ENCODE results near the gene EEPD1. TPM values are rescaled to one million over a fixed set of nuclear protein-coding genes. Genes with fewer than 3 reads are reported as not detected.

Gene EEPD1
- total and polyA plus RNA-seq, 11 donors, result 3.7 to 12.2 (median 7.7) TPM

- intact Hi-C loops (cut with DNase I), result no loop called here
- 93 to 96% (median 94%) methylated on average over 1 of the region's 1 CpG for WGBS, 4 donors
These were observed 38.7 kb upstream of the EEPD1 start for GRCh38 chr7:36114355-36114754.

GRCh38 chr7:36115448-36116321 lies 37.4 kb upstream of the EEPD1 start:
- 33 to 47% (median 37%) methylated on average over 8 to 9 of the region's 9 CpGs for WGBS, 4 donors
- Histone ChIP-seq H3K27ac (peak overlapping the region in 8 of 12 donors; percentile 3 to 60 (median 48)), H3K4me1 (peaks cover 0 to 55% (median 28%) of the 10 kb centered on the region in 12 donors), H3K36me3 (no peaks in the 10 kb centered on the region), H3K27me3 (no peaks in the 10 kb centered on the region), H3K9me3 (no peaks in the 10 kb centered on the region), H3K4me3 (no peak overlapping the region)
- TF ChIP-seq POLR2A (IDR thresholded peaks at IDR 0.05) (no peak), CTCF (IDR thresholded peaks at IDR 0.05) (no peak)
- ATAC-seq (peak; percentile 47 to 83 (median 62)), DNase-seq (peak; percentile 49 to 86 (median 63))
- intact Hi-C loops (cut with DNase I), result loop anchor here in 2 of 10 donors (5.0 kb wide), 2 partner anchors 68 to 123 kb away; no protein-coding TSS in a partner anchor

More at GRCh38 chr7:36114355-36114754, 38.7 kb upstream of the EEPD1 start:
- Histone ChIP-seq H3K4me3 (no peak overlapping the region), H3K36me3 (no peaks in the 10 kb centered on the region), H3K27me3 (no peaks in the 10 kb centered on the region), H3K9me3 (no peaks in the 10 kb centered on the region), H3K4me1 (peaks cover 0 to 42% (median 24%) of the 10 kb centered on the region in 12 donors), H3K27ac (no peak overlapping the region)
- DNase-seq, result no peak
- no peak for ATAC-seq
- no peak for TF ChIP-seq CTCF (IDR thresholded peaks at IDR 0.05)
- no peak for TF ChIP-seq POLR2A (IDR thresholded peaks at IDR 0.05)

- peaks cover 0 to 55% (median 28%) of the 10 kb centered on the region in 12 donors for H3K4me1 ChIP-seq
- H3K27ac ChIP-seq, result peak overlapping the region in 8 of 12 donors; percentile 3 to 60 (median 20)
- H3K27me3 ChIP-seq, result no peaks in the 10 kb centered on the region
- H3K36me3 ChIP-seq, result no peaks in the 10 kb centered on the region
- no peak for TF ChIP-seq POLR2A (IDR thresholded peaks at IDR 0.05)
- TF ChIP-seq CTCF (IDR thresholded peaks at IDR 0.05), result no peak
- no peaks in the 10 kb centered on the region for H3K9me3 ChIP-seq
- intact Hi-C loops (cut with DNase I), result loop anchor here in 2 of 10 donors (5.0 kb wide), 2 partner anchors 69 to 124 kb away; no protein-coding TSS in a partner anchor
- no peak overlapping the region for H3K4me3 ChIP-seq
- 54 to 62% (median 59%) methylated on average over 5 of the region's 5 CpGs for WGBS, 4 donors
- no peak for ATAC-seq
- DNase-seq, result no peak
These were observed 36.5 kb upstream of the EEPD1 start for GRCh38 chr7:36116347-36117202.
